GM23338 (cell line): ENCODE results near the gene TMEM163. TPM values are rescaled to one million over a fixed set of nuclear protein-coding genes. Genes with fewer than 3 reads are reported as not detected.

Experiments used
- ATAC-seq: fragments of 200-7000 bp; cut with Tn5 transposase; 3 replicates; pipeline ENCODE4 v1.9.1; 2020
- DNase-seq: peaks from one replicate; pipeline ENCODE4 v3.0.0-alpha.2; 2015; ENCODE audit warnings: low spot score
- H2AFZ ChIP-seq: fragments of 200-600 bp; sonication (generic); 2 replicates; pipeline ENCODE4 v1.8.0; 2016; ENCODE audit warnings: antibody characterized with exemption, mild to moderate bottlenecking, moderate library complexity
- H3F3A ChIP-seq: fragments of 200-600 bp; sonication (generic); replicated peaks from 2 replicates; pipeline ENCODE4 v1.8.0; 2017; ENCODE audit warnings: antibody characterized with exemption, mixed run types, low read depth
- H3K27ac ChIP-seq: fragments of 200-600 bp; sonication (generic); 2 replicates; pipeline ENCODE4 v1.6.1; 2016; ENCODE audit warnings: low read depth
- H3K27me3 ChIP-seq: fragments of 200-600 bp; sonication (generic); 2 replicates; pipeline ENCODE4 v1.8.0; 2016; ENCODE audit warnings: mild to moderate bottlenecking, mixed run types, moderate library complexity; ENCODE audit not compliant: insufficient read depth
- H3K36me3 ChIP-seq: fragments of 200-600 bp; sonication (generic); 2 replicates; pipeline ENCODE4 v1.8.0; 2016; ENCODE audit warnings: mild to moderate bottlenecking; ENCODE audit not compliant: insufficient read depth
- H3K4me1 ChIP-seq: fragments of 200-600 bp; sonication (generic); 2 replicates; pipeline ENCODE4 v1.8.0; 2016; ENCODE audit warnings: mild to moderate bottlenecking, moderate library complexity; ENCODE audit not compliant: insufficient read depth
- H3K4me2 ChIP-seq: fragments of 200-600 bp; sonication (generic); 2 replicates; pipeline ENCODE4 v1.7.1; 2017; ENCODE audit warnings: mixed run types
- H3K4me3 ChIP-seq: fragments of 200-600 bp; sonication (generic); 2 replicates; pipeline ENCODE4 v1.6.1; 2016; ENCODE audit warnings: mixed run types
- H3K79me2 ChIP-seq: fragments of 200-600 bp; sonication (generic); replicated peaks from 2 replicates; pipeline ENCODE4 v1.8.0; 2017; ENCODE audit warnings: mild to moderate bottlenecking; ENCODE audit not compliant: insufficient read depth
- H3K9me2 ChIP-seq: fragments of 200-600 bp; sonication (generic); 2 replicates; pipeline ENCODE4 v1.8.0; 2017; ENCODE audit not compliant: insufficient read depth
- H4K20me1 ChIP-seq: fragments of 200-600 bp; sonication (generic); replicated peaks from 2 replicates; pipeline ENCODE4 v1.8.0; 2017; ENCODE audit warnings: mild to moderate bottlenecking; ENCODE audit not compliant: insufficient read depth
- H3K27ac Mint-ChIP-seq: 2 replicates; pipeline ENCODE4 v1.8.0; 2020; ENCODE audit warnings: inconsistent platforms, mild to moderate bottlenecking, moderate library complexity, mixed read lengths
- H3K27me3 Mint-ChIP-seq: 3 replicates; pipeline ENCODE4 v1.8.0; 2022; ENCODE audit warnings: low read depth, mild to moderate bottlenecking, moderate library complexity, mixed read lengths, inconsistent platforms; ENCODE audit not compliant: insufficient read depth, poor library complexity
- H3K36me3 Mint-ChIP-seq: 3 replicates; pipeline ENCODE4 v1.8.0; 2021; ENCODE audit warnings: low read depth, mild to moderate bottlenecking, inconsistent platforms, moderate library complexity, mixed read lengths
- H3K4me1 Mint-ChIP-seq: 3 replicates; pipeline ENCODE4 v1.8.0; 2020; ENCODE audit warnings: mild to moderate bottlenecking, inconsistent platforms, mixed read lengths
- H3K4me3 Mint-ChIP-seq: 3 replicates; pipeline ENCODE4 v1.8.0; 2021; ENCODE audit warnings: moderate library complexity, mild to moderate bottlenecking, inconsistent platforms, mixed read lengths
- H3K9me3 Mint-ChIP-seq: 3 replicates; pipeline ENCODE4 v1.8.0; 2020; ENCODE audit warnings: moderate library complexity, mild to moderate bottlenecking, inconsistent platforms, mixed read lengths
- CREB1 ChIP-seq: fragments of 250-450 bp; sonication (Bioruptor Pico); IDR thresholded peaks from 2 replicates; pipeline ENCODE4 v1.5.0; 2020; ENCODE audit warnings: low read depth, mild to moderate bottlenecking, moderate library complexity
- EZH2 ChIP-seq: fragments of 200-600 bp; sonication (generic); IDR thresholded peaks from one replicate; pipeline ENCODE4 v1.8.0; 2017; ENCODE audit warnings: antibody characterized with exemption, mild to moderate bottlenecking, low read depth; ENCODE audit not compliant: unreplicated experiment
- JUNB ChIP-seq: IDR thresholded peaks from one replicate; pipeline ENCODE4 v1.6.1; 2016; ENCODE audit warnings: antibody characterized with exemption; ENCODE audit not compliant: unreplicated experiment
- NANOG ChIP-seq: IDR thresholded peaks from 2 replicates; pipeline ENCODE4 v1.6.1; 2016; ENCODE audit warnings: antibody characterized with exemption, borderline replicate concordance
- POLR2AphosphoS5 ChIP-seq: IDR thresholded peaks from 2 replicates; pipeline ENCODE4 v1.6.1; 2016; ENCODE audit warnings: antibody characterized with exemption, low read depth
- STAT1 ChIP-seq: IDR thresholded peaks from one replicate; pipeline ENCODE4 v1.6.1; 2016; ENCODE audit warnings: antibody characterized with exemption; ENCODE audit not compliant: unreplicated experiment
- ZNF114 ChIP-seq: fragments of 250-450 bp; sonication (Bioruptor Pico); IDR thresholded peaks from 2 replicates; pipeline ENCODE4 v1.5.0; 2020; ENCODE audit warnings: mild to moderate bottlenecking, moderate library complexity
- ZNF331 ChIP-seq: fragments of 250-450 bp; sonication (Bioruptor Pico); IDR thresholded peaks from 2 replicates; pipeline ENCODE4 v1.5.0; 2020; ENCODE audit warnings: low read depth, mild to moderate bottlenecking, moderate library complexity
- polyA plus RNA-seq: library from polyadenylated mRNA; unstranded; fragments of >200 nt; fragmentation: Nextera tagmentation; extraction: Ambion mirVana; gene quantifications from 2 replicates; pipeline ENCODE4 v1.2.1, GENCODE V29; 2016
- total RNA-seq: library from RNA; depleted of rRNA; stranded (reverse); fragments of >200 nt; shearing (Covaris generic); gene quantifications from 2 replicates; pipeline ENCODE4 v1.2.3, GENCODE V29; 2014
- TF ChIP-seq, protein P1 (sequence below): IDR thresholded peaks from one replicate; pipeline ENCODE4 v1.6.1; 2018; ENCODE audit warnings: antibody characterized with exemption; ENCODE audit not compliant: unreplicated experiment
- TF ChIP-seq, protein P2 (sequence below), 2 experiments: fragments of 200-600 bp in 1 of 2; sonication (generic) in 1 of 2; conservative IDR thresholded peaks; 2 replicates each; pipeline versions ENCODE4 v1.5.1 to v1.6.1; 2016 to 2017; ENCODE audit warnings: antibody characterized with exemption in 2 of 2, low read depth in 2 of 2, mild to moderate bottlenecking in 2 of 2, moderate library complexity in 1 of 2
- TF ChIP-seq, protein P3 (sequence below): fragments of 250-450 bp; sonication (Bioruptor Pico); IDR thresholded peaks from 2 replicates; pipeline ENCODE4 v1.5.0; 2020; ENCODE audit warnings: mild to moderate bottlenecking, moderate library complexity

TMEM163 gene
- total and polyA plus RNA-seq, 2 experiments from 2014 or later = 1.1 to 1.8 TPM

DNA sequence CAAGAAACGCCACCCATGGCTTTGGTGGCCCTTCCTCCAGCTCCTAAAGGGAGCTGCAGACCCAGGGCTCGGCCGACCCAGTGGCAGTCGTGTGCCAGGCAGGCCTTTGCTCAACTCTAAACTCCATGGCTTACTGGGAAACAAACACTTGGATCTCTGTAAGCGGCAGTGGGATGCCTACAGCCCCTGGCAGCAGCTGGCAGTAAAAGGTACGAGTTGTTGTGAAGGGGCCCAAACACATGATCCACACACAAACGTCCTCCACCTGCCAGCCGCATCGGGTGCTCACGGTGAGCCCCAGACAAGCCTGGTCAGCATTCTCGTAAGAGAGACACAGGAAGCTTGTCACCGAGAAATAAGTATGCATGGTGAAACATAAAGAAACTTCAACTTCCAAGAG is 250.0 kb downstream of the TMEM163 start:
- Histone ChIP-seq H3K4me2 (no peak overlapping the region), H3K4me1 (no peaks in the 10 kb centered on the region), H3K27me3 (no peaks in the 10 kb centered on the region), H3K9me2 (0 out of 2 replicates have a peak, but pooled peaks cover 3% of the 10 kb centered on the region), H4K20me1 (no peaks in the 10 kb centered on the region), H3K36me3 (no peaks in the 10 kb centered on the region), H3F3A (no peaks in the 10 kb centered on the region), H3K79me2 (no peaks in the 10 kb centered on the region), H3K27ac (no peak overlapping the region), H2AFZ (no peak overlapping the region), H3K4me3 (no peak overlapping the region)
- peaks cover 4% of the 10 kb centered on the region; the same call in 2 of the 3 replicates for H3K4me1 Mint-ChIP-seq
- no peak for TF ChIP-seq NANOG
- TF ChIP-seq, protein P1, sequence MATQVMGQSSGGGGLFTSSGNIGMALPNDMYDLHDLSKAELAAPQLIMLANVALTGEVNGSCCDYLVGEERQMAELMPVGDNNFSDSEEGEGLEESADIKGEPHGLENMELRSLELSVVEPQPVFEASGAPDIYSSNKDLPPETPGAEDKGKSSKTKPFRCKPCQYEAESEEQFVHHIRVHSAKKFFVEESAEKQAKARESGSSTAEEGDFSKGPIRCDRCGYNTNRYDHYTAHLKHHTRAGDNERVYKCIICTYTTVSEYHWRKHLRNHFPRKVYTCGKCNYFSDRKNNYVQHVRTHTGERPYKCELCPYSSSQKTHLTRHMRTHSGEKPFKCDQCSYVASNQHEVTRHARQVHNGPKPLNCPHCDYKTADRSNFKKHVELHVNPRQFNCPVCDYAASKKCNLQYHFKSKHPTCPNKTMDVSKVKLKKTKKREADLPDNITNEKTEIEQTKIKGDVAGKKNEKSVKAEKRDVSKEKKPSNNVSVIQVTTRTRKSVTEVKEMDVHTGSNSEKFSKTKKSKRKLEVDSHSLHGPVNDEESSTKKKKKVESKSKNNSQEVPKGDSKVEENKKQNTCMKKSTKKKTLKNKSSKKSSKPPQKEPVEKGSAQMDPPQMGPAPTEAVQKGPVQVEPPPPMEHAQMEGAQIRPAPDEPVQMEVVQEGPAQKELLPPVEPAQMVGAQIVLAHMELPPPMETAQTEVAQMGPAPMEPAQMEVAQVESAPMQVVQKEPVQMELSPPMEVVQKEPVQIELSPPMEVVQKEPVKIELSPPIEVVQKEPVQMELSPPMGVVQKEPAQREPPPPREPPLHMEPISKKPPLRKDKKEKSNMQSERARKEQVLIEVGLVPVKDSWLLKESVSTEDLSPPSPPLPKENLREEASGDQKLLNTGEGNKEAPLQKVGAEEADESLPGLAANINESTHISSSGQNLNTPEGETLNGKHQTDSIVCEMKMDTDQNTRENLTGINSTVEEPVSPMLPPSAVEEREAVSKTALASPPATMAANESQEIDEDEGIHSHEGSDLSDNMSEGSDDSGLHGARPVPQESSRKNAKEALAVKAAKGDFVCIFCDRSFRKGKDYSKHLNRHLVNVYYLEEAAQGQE = no peak
- TF ChIP-seq, protein P2, sequence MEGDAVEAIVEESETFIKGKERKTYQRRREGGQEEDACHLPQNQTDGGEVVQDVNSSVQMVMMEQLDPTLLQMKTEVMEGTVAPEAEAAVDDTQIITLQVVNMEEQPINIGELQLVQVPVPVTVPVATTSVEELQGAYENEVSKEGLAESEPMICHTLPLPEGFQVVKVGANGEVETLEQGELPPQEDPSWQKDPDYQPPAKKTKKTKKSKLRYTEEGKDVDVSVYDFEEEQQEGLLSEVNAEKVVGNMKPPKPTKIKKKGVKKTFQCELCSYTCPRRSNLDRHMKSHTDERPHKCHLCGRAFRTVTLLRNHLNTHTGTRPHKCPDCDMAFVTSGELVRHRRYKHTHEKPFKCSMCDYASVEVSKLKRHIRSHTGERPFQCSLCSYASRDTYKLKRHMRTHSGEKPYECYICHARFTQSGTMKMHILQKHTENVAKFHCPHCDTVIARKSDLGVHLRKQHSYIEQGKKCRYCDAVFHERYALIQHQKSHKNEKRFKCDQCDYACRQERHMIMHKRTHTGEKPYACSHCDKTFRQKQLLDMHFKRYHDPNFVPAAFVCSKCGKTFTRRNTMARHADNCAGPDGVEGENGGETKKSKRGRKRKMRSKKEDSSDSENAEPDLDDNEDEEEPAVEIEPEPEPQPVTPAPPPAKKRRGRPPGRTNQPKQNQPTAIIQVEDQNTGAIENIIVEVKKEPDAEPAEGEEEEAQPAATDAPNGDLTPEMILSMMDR (conservative IDR thresholded peaks at IDR 0.05; ENCODE audit: low read depth in 2 of 2) = no peak
- TF ChIP-seq ZNF331 (CRISPR knock-in tag) = no peak
- TF ChIP-seq JUNB = no peak
- TF ChIP-seq STAT1 = no peak
- no peak for TF ChIP-seq EZH2
- TF ChIP-seq, protein P3, sequence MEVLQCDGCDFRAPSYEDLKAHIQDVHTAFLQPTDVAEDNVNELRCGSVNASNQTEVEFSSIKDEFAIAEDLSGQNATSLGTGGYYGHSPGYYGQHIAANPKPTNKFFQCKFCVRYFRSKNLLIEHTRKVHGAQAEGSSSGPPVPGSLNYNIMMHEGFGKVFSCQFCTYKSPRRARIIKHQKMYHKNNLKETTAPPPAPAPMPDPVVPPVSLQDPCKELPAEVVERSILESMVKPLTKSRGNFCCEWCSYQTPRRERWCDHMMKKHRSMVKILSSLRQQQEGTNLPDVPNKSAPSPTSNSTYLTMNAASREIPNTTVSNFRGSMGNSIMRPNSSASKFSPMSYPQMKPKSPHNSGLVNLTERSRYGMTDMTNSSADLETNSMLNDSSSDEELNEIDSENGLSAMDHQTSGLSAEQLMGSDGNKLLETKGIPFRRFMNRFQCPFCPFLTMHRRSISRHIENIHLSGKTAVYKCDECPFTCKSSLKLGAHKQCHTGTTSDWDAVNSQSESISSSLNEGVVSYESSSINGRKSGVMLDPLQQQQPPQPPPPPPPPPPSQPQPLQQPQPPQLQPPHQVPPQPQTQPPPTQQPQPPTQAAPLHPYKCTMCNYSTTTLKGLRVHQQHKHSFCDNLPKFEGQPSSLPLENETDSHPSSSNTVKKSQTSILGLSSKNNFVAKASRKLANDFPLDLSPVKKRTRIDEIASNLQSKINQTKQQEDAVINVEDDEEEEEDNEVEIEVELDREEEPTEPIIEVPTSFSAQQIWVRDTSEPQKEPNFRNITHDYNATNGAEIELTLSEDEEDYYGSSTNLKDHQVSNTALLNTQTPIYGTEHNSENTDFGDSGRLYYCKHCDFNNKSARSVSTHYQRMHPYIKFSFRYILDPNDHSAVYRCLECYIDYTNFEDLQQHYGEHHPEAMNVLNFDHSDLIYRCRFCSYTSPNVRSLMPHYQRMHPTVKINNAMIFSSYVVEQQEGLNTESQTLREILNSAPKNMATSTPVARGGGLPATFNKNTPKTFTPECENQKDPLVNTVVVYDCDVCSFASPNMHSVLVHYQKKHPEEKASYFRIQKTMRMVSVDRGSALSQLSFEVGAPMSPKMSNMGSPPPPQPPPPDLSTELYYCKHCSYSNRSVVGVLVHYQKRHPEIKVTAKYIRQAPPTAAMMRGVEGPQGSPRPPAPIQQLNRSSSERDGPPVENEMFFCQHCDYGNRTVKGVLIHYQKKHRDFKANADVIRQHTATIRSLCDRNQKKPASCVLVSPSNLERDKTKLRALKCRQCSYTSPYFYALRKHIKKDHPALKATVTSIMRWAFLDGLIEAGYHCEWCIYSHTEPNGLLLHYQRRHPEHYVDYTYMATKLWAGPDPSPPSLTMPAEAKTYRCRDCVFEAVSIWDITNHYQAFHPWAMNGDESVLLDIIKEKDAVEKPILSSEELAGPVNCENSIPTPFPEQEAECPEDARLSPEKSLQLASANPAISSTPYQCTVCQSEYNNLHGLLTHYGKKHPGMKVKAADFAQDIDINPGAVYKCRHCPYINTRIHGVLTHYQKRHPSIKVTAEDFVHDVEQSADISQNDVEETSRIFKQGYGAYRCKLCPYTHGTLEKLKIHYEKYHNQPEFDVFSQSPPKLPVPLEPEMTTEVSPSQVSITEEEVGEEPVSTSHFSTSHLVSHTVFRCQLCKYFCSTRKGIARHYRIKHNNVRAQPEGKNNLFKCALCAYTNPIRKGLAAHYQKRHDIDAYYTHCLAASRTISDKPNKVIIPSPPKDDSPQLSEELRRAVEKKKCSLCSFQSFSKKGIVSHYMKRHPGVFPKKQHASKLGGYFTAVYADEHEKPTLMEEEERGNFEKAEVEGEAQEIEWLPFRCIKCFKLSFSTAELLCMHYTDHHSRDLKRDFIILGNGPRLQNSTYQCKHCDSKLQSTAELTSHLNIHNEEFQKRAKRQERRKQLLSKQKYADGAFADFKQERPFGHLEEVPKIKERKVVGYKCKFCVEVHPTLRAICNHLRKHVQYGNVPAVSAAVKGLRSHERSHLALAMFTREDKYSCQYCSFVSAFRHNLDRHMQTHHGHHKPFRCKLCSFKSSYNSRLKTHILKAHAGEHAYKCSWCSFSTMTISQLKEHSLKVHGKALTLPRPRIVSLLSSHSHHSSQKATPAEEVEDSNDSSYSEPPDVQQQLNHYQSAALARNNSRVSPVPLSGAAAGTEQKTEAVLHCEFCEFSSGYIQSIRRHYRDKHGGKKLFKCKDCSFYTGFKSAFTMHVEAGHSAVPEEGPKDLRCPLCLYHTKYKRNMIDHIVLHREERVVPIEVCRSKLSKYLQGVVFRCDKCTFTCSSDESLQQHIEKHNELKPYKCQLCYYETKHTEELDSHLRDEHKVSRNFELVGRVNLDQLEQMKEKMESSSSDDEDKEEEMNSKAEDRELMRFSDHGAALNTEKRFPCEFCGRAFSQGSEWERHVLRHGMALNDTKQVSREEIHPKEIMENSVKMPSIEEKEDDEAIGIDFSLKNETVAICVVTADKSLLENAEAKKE (CRISPR knock-in tag) = no peak
- TF ChIP-seq ZNF114 = no peak
- no peak for TF ChIP-seq CREB1 (CRISPR knock-in tag)
- no peak for TF ChIP-seq POLR2AphosphoS5
- H3K36me3 Mint-ChIP-seq = no peaks in the 10 kb centered on the region
- H3K27me3 Mint-ChIP-seq = peaks cover 6% of the 10 kb centered on the region
- no peak overlapping the region for H3K27ac Mint-ChIP-seq
- no peak overlapping the region for H3K4me3 Mint-ChIP-seq
- H3K9me3 Mint-ChIP-seq = no peaks in the 10 kb centered on the region; the same call in 2 of the 3 replicates
- ATAC-seq (no peak), DNase-seq (no peak)
